ENCODE measurements around the gene BCKDHA. TPM values are rescaled to one million over a fixed set of nuclear protein-coding genes. Genes with fewer than 3 reads are reported as not detected.

Gene BCKDHA
- total and polyA plus RNA-seq, 2 of the 4 experiments (the other 2 are of a cell fraction): 7.6 to 7.7 TPM

- Histone ChIP-seq H2BK20ac (ENCODE audit: low read depth, low read length) (no peak overlapping the region), H3K14ac (replicated peaks; ENCODE audit: low read depth, low read length) (no peak overlapping the region), H3K27me3 (ENCODE audit: control insufficient read depth, insufficient read depth, low read length) (no peaks in the 10 kb centered on the region), H3K36me3 (ENCODE audit: control insufficient read depth, insufficient read depth, low read length) (peaks cover 50% of the 10 kb centered on the region), H2AK9ac (replicated peaks; ENCODE audit: low read depth, low read length, poor library complexity) (no peak overlapping the region), H2BK15ac (ENCODE audit: low read depth, low read length) (no peak overlapping the region), H3K23ac (ENCODE audit: low read depth, low read length) (no peak overlapping the region), H3K18ac (ENCODE audit: low read depth, low read length) (no peak overlapping the region), H3K79me1 (ENCODE audit: low read depth in 1 of 2, low read length in 2 of 2) (no peaks in the 10 kb centered on the region), H3K27ac (ENCODE audit: insufficient read depth, low read length) (no peak overlapping the region), H3K4me1 (ENCODE audit: control insufficient read depth, insufficient read depth, low read length) (peaks cover 4% of the 10 kb centered on the region; the same call in 1 of the 2 replicates), H3K9me1 (ENCODE audit: insufficient read depth, low read length) (no peaks in the 10 kb centered on the region; the same call in 1 of the 2 replicates), H4K91ac (ENCODE audit: insufficient read depth, low read depth, low read length) (no peak overlapping the region), H4K8ac (ENCODE audit: low read depth in 2 of 2, low read length in 2 of 2) (no peak overlapping the region), H3K9me3 (ENCODE audit: control insufficient read depth, insufficient read depth, low read length) (no peaks in the 10 kb centered on the region), H3K4me2 (ENCODE audit: low read depth, low read length) (no peak overlapping the region), H2AFZ (replicated peaks; ENCODE audit: low read length, poor library complexity) (no peak overlapping the region), H3K9ac (ENCODE audit: low read depth, low read length) (no peak overlapping the region), H2BK120ac (ENCODE audit: low read depth, low read length) (no peak overlapping the region), H3K4ac (ENCODE audit: low read depth, low read length) (no peak overlapping the region), H2AK5ac (ENCODE audit: low read depth, low read length) (no peak overlapping the region), H3K56ac (ENCODE audit: extremely low read depth, insufficient read depth, low read length) (no peak overlapping the region), H3K4me3 (ENCODE audit: insufficient read depth, low read depth, low read length) (no peak overlapping the region), H4K20me1 (ENCODE audit: insufficient read depth, low read length) (no peaks in the 10 kb centered on the region), H2BK5ac (ENCODE audit: low read depth, low read length, poor library complexity, severe bottlenecking) (no peak overlapping the region), H4K5ac (ENCODE audit: low read depth, low read length) (no peak overlapping the region)
- TF ChIP-seq MAZ (IDR thresholded peaks at IDR 0.05; ENCODE audit: borderline replicate concordance, low read depth, low read length) (no peak), RFX5 (IDR thresholded peaks at IDR 0.05; ENCODE audit: low read depth, low read length) (no peak), NFE2L2 (IDR thresholded peaks at IDR 0.05; ENCODE audit: low read depth, low read length) (no peak), CHD1 (IDR thresholded peaks at IDR 0.05; ENCODE audit: low read depth, low read length) (no peak), BHLHE40 (IDR thresholded peaks at IDR 0.05; ENCODE audit: low read depth, low read length) (no peak), CEBPB (IDR thresholded peaks at IDR 0.05; ENCODE audit: low read depth, low read length) (no peak), MAFK (IDR thresholded peaks at IDR 0.05; ENCODE audit: low read depth, low read length) (no peak), RAD21 (IDR thresholded peaks at IDR 0.05; ENCODE audit: low read length) (no peak), POLR2A (IDR thresholded peaks at IDR 0.05; ENCODE audit: low read depth, low read length) (no peak), RCOR1 (IDR thresholded peaks at IDR 0.05; ENCODE audit: insufficient replicate concordance, low read length) (no peak), MXI1 (IDR thresholded peaks at IDR 0.05; ENCODE audit: borderline replicate concordance, low read depth, low read length) (no peak), USF2 (IDR thresholded peaks at IDR 0.05; ENCODE audit: low read depth, low read length) (no peak), CTCF (conservative IDR thresholded peaks at IDR 0.05; ENCODE audit: low read depth, low read length) (no peak), FOS (IDR thresholded peaks at IDR 0.05; ENCODE audit: low read depth, low read length) (no peak), SMC3 (IDR thresholded peaks at IDR 0.05; ENCODE audit: low read depth, low read length) (no peak), ELK1 (IDR thresholded peaks at IDR 0.05; ENCODE audit: borderline replicate concordance, low read depth, low read length) (no peak)
- 97% methylated on average over 13 of the region's 20 CpGs; no CpG with 5 or more reads in 1 of the 2 experiments for WGBS, 2 experiments (ENCODE audit: extremely low coverage in 2 of 2, insufficient read length in 1 of 2)
- CTCF ChIA-PET: no interaction called here
- in situ Hi-C loops (cut with MboI; ENCODE audit: low sequenced_read_pairs) (no loop called here), intact Hi-C loops (cut with micrococcal nuclease) (loop anchor here (10.0 kb wide), 1 partner anchor 217 kb away; no protein-coding TSS in a partner anchor), dilution Hi-C loops (cut with HindIII; ENCODE audit: low sequenced_read_pairs, unreplicated experiment) (no loop called here)
- ATAC-seq (ENCODE audit: low read depth) (no peak), DNase-seq (no peak)
- POLR2A ChIA-PET (ENCODE audit: unreplicated experiment): no interaction called here
- no TSS peak for BruUV-seq (replicated peaks)
Measured at GRCh38 chr19:41421973-41422372, 24.4 kb downstream of the BCKDHA start.
